Keratinocyte (primary cell): ENCODE results near the gene KXD1. TPM values are rescaled to one million over a fixed set of nuclear protein-coding genes. Genes with fewer than 3 reads are reported as not detected.

Experiments
- DNase-seq: peaks from one replicate; pipeline ENCODE4 v3.0.0-alpha.2; 2011; ENCODE audit warnings: low read depth, missing footprints, low spot score
- FAIRE-seq: peaks from 2 replicates; lab custom pipeline; 2011; peaks lifted over from hg19 to GRCh38; lab: Jason Lieb, UNC
- H2AFZ ChIP-seq: 2 replicates; pipeline ENCODE4 v1.6.0; 2012; ENCODE audit warnings: low read length, control low read depth, inconsistent platforms; ENCODE audit not compliant: control insufficient read depth
- H3K27ac ChIP-seq: 2 replicates; pipeline ENCODE4 v1.5.1; 2011; ENCODE audit warnings: low read length; ENCODE audit not compliant: control insufficient read depth, insufficient read depth
- H3K27me3 ChIP-seq: 3 replicates; pipeline ENCODE4 v1.6.0; 2011; ENCODE audit warnings: low read length; ENCODE audit not compliant: control insufficient read depth, insufficient read depth; ENCODE audit errors: extremely low read depth
- H3K36me3 ChIP-seq, 2 experiments: 2 replicates in 1 of 2; 3 replicates in 1 of 2; pipeline ENCODE4 v1.5.1; 2011; ENCODE audit warnings: low read length in 2 of 2, mild to moderate bottlenecking in 1 of 2; ENCODE audit not compliant: control insufficient read depth in 2 of 2, insufficient read depth in 2 of 2; ENCODE audit errors: extremely low read depth in 1 of 2
- H3K4me1 ChIP-seq: 3 replicates; pipeline ENCODE4 v1.5.1; 2011; ENCODE audit warnings: low read length; ENCODE audit not compliant: control insufficient read depth, insufficient read depth; ENCODE audit errors: extremely low read depth
- H3K4me2 ChIP-seq: 3 replicates; pipeline ENCODE4 v1.6.0; 2011; ENCODE audit warnings: low read depth, low read length; ENCODE audit not compliant: control insufficient read depth, insufficient read depth; ENCODE audit errors: extremely low read depth
- H3K4me3 ChIP-seq, 3 experiments: fragments of 200-600 bp in 1 of 3; sonication (generic) in 1 of 3; 2 replicates in 2 of 3; 3 replicates in 1 of 3; pipeline ENCODE4 v1.5.1; 2011 to 2016; ENCODE audit warnings: low read length in 3 of 3, mild to moderate bottlenecking in 3 of 3, control low read depth in 2 of 3, inconsistent platforms in 1 of 3, low read depth in 1 of 3, mixed read lengths in 1 of 3, mixed run types in 1 of 3, moderate library complexity in 1 of 3; ENCODE audit not compliant: control insufficient read depth in 2 of 3, insufficient read depth in 2 of 3; ENCODE audit errors: extremely low read depth in 1 of 3
- H3K79me2 ChIP-seq: 2 replicates; pipeline ENCODE4 v1.6.0; 2012; ENCODE audit warnings: low read length; ENCODE audit not compliant: control insufficient read depth, insufficient read depth
- H3K9ac ChIP-seq: 3 replicates; pipeline ENCODE4 v1.6.0; 2011; ENCODE audit warnings: low read length; ENCODE audit not compliant: control insufficient read depth, insufficient read depth; ENCODE audit errors: extremely low read depth
- H3K9me1 ChIP-seq: 3 replicates; pipeline ENCODE4 v1.6.0; 2011; ENCODE audit warnings: low read length; ENCODE audit not compliant: control insufficient read depth, insufficient read depth; ENCODE audit errors: extremely low read depth
- H3K9me3 ChIP-seq: 2 replicates; pipeline ENCODE4 v1.5.1; 2012; ENCODE audit warnings: low read depth, low read length; ENCODE audit not compliant: control insufficient read depth
- H4K20me1 ChIP-seq: 3 replicates; pipeline ENCODE4 v1.6.0; 2011; ENCODE audit warnings: low read length; ENCODE audit not compliant: control insufficient read depth, insufficient read depth; ENCODE audit errors: extremely low read depth
- CTCF ChIP-seq, 3 experiments: IDR thresholded peaks in 1 of 3; conservative IDR thresholded peaks in 1 of 3; optimal IDR thresholded peaks in 1 of 3; 2 replicates in 2 of 3; 3 replicates in 1 of 3; pipeline versions ENCODE3 to v1.5.1; 2011; ENCODE audit warnings: low read length in 3 of 3, mild to moderate bottlenecking in 3 of 3, moderate library complexity in 2 of 3, control low read depth in 1 of 3, inconsistent platforms in 1 of 3; ENCODE audit not compliant: insufficient read depth in 2 of 3; ENCODE audit errors: extremely low read depth in 1 of 3
- EZH2 ChIP-seq: IDR thresholded peaks from one replicate; pipeline ENCODE4 v1.6.1; 2012; ENCODE audit warnings: inconsistent platforms, mild to moderate bottlenecking, low read length, moderate library complexity
- dilution Hi-C: fragments of 300-500 bp; cut with MboI; formaldehyde crosslinking; loops from one replicate; pipeline ENCODE4 v1.7.0; 2020; ENCODE audit warnings: low sequenced_read_pairs; ENCODE audit not compliant: extremely low pct_ligation_motif_present
- polyA plus RNA-seq, 5 experiments: library from polyadenylated mRNA; depleted of rRNA in 3 of 5; stranded (reverse) in 3 of 5; stranded (forward) in 1 of 5; unstranded in 1 of 5; fragments of >200 nt; gene quantifications; 1 replicate in 1 of 5; 2 replicates in 3 of 5; 3 replicates in 1 of 5; pipeline versions ENCODE4 v1.2.1 to v1.2.3, GENCODE V29; 2011 to 2012; ENCODE audit warnings: missing spikeins in 2 of 5, low read depth in 1 of 5, low replicate concordance in 1 of 5

The KXD1 gene
- polyA plus RNA-seq, 1 donor (not counting 4 experiments of a cell fraction or from before 2014, with no cell fraction given), result 94.6 TPM

GRCh38 chr19:18611327-18612050, 53.8 kb downstream of the KXD1 start:
- Histone ChIP-seq H4K20me1 (no peaks in the 10 kb centered on the region), H3K9me3 (no peaks in the 10 kb centered on the region), H3K27me3 (peaks cover 79% of the 10 kb centered on the region), H3K4me1 (peaks cover 8% of the 10 kb centered on the region), H3K79me2 (no peaks in the 10 kb centered on the region), H3K27ac (no peak overlapping the region), H3K9me1 (no peaks in the 10 kb centered on the region), H2AFZ (no peak overlapping the region), H3K36me3 (no peaks in the 10 kb centered on the region), H3K9ac (no peak overlapping the region), H3K4me3 (no peak overlapping the region), H3K4me2 (no peak overlapping the region)
- no peak for FAIRE-seq
- peak; percentile 97 for TF ChIP-seq EZH2
- no peak for TF ChIP-seq CTCF (optimal IDR thresholded peaks at IDR 0.05 in 1 of 3, IDR thresholded peaks at IDR 0.05 in 1 of 3, conservative IDR thresholded peaks at IDR 0.05 in 1 of 3; ENCODE audit: extremely low read depth in 1 of 3, insufficient read depth in 2 of 3, low read length in 3 of 3)
- dilution Hi-C loops, result no loop called here
- DNase-seq, result no peak

GRCh38 chr19:18612051-18612771, 54.5 kb downstream of the KXD1 start:
- H3K4me3 ChIP-seq, result peak overlapping the region; percentile 17 to 20 (median 18)
- dilution Hi-C loops, result no loop called here
- H3K9ac ChIP-seq, result no peak overlapping the region
- H3K27ac ChIP-seq, result no peak overlapping the region
- FAIRE-seq (no peak), DNase-seq (no peak)
- H2AFZ ChIP-seq, result no peak overlapping the region
- H3K9me1 ChIP-seq, result no peaks in the 10 kb centered on the region
- H3K4me2 ChIP-seq, result peak overlapping the region; percentile 56
- no peaks in the 10 kb centered on the region for H3K9me3 ChIP-seq
- peaks cover 75% of the 10 kb centered on the region for H3K27me3 ChIP-seq
- peaks cover 8% of the 10 kb centered on the region for H3K4me1 ChIP-seq
- peak; percentile 99 for TF ChIP-seq EZH2
- no peak for TF ChIP-seq CTCF (optimal IDR thresholded peaks at IDR 0.05 in 1 of 3, IDR thresholded peaks at IDR 0.05 in 1 of 3, conservative IDR thresholded peaks at IDR 0.05 in 1 of 3; ENCODE audit: extremely low read depth in 1 of 3, insufficient read depth in 2 of 3, low read length in 3 of 3)
- no peaks in the 10 kb centered on the region for H3K36me3 ChIP-seq
- H4K20me1 ChIP-seq, result no peaks in the 10 kb centered on the region
- no peaks in the 10 kb centered on the region for H3K79me2 ChIP-seq
